GM12891 (cell line): ENCODE measurements around the gene KIF26A.

Experiments used
- DNase-seq: peaks from one replicate; pipeline ENCODE4 v3.0.0; 2011; ENCODE audit warnings: low spot score; ENCODE audit not compliant: insufficient read length
- FAIRE-seq: peaks from 2 replicates; lab custom pipeline; 2011; peaks lifted over from hg19 to GRCh38; lab: Jason Lieb, UNC
- PAX5 ChIP-seq: IDR thresholded peaks from 2 replicates; pipeline ENCODE4 v1.6.1; 2011; ENCODE audit warnings: low read length, moderate library complexity, mild to moderate bottlenecking; ENCODE audit not compliant: insufficient read depth, severe bottlenecking
- POLR2A ChIP-seq: IDR thresholded peaks from 2 replicates; pipeline ENCODE4 v1.6.1; 2011; ENCODE audit warnings: low read depth, low read length, control low read depth
- POLR2AphosphoS5 ChIP-seq: IDR thresholded peaks from 2 replicates; pipeline ENCODE4 v1.6.1; 2011; ENCODE audit warnings: low read depth, low read length, control low read depth
- POU2F2 ChIP-seq: IDR thresholded peaks from 2 replicates; pipeline ENCODE4 v1.6.1; 2011; ENCODE audit warnings: low read depth, mild to moderate bottlenecking, control low read depth, low read length, moderate library complexity
- SPI1 ChIP-seq: IDR thresholded peaks from 2 replicates; pipeline ENCODE4 v1.6.1; 2011; ENCODE audit warnings: low read depth, low read length, control low read depth
- TAF1 ChIP-seq: IDR thresholded peaks from 2 replicates; pipeline ENCODE4 v1.6.1; 2011; ENCODE audit warnings: low read depth, low read length, control low read depth

Gene KIF26A

DNA sequence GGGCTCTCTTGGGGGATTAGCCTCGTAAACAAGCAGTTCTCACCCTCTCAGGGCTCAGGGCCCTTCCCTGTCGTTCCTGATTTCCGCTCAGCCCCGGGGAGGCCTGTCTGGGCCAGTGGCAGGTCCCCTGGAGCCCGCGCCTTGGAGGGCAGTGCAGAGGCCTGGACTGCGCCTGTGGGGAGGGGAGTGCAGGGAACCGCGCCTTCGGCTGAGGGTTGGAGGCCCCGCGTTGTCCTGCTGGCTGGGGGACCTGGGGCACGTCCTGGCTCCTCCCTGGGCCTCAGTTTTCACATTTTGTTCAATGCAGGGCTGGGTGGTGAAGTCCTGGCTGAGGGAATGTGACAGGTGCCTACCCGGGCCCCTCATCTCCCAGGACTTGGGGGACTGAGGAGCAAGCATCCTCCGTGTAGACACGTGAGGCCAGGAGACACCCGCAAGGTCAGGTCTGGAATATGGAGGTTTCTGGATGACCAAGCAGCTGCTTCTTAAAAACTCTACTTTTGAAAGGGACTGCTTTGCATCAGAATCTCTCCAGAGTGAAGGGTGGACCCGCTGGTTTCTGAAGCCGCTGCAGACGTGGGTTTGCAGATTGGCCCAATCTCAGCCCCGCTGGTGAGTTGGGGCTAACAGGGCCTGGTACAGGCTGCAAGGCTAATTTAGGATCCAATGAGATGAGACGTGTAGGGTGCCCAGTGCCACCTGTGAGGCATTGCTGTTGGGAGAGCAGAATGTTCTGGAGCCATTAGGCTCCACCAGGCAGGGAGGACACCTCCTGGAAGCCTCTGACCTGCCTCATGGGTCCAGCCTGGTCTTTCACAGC is 80.2 kb downstream of the KIF26A start:
- FAIRE-seq, result no peak
- TF ChIP-seq TAF1 (no peak), SPI1 (no peak), POU2F2 (no peak), POLR2A (no peak), POLR2AphosphoS5 (no peak)
- DNase-seq, result no peak

- FAIRE-seq (no peak), DNase-seq (no peak)
- TF ChIP-seq SPI1 (no peak), POLR2AphosphoS5 (no peak), POLR2A (no peak), POU2F2 (no peak), TAF1 (no peak), PAX5 (no peak)
Observed at GRCh38 chr14:104219731-104220214, 81.4 kb downstream of the KIF26A start.

- DNase-seq (no peak), FAIRE-seq (no peak)
- TF ChIP-seq POLR2A (no peak), TAF1 (no peak), SPI1 (no peak), POU2F2 (no peak), PAX5 (no peak), POLR2AphosphoS5 (no peak)
Observed at GRCh38 chr14:104220215-104221070, 82.1 kb downstream of the KIF26A start.

GRCh38 chr14:104221071-104221625 is 82.8 kb downstream of the KIF26A start:
- no peak for TF ChIP-seq PAX5
- TF ChIP-seq SPI1, result no peak
- TF ChIP-seq POU2F2, result no peak
- TF ChIP-seq TAF1, result no peak
- TF ChIP-seq POLR2A, result no peak
- no peak for TF ChIP-seq POLR2AphosphoS5
- DNase-seq (no peak), FAIRE-seq (no peak)

DNA sequence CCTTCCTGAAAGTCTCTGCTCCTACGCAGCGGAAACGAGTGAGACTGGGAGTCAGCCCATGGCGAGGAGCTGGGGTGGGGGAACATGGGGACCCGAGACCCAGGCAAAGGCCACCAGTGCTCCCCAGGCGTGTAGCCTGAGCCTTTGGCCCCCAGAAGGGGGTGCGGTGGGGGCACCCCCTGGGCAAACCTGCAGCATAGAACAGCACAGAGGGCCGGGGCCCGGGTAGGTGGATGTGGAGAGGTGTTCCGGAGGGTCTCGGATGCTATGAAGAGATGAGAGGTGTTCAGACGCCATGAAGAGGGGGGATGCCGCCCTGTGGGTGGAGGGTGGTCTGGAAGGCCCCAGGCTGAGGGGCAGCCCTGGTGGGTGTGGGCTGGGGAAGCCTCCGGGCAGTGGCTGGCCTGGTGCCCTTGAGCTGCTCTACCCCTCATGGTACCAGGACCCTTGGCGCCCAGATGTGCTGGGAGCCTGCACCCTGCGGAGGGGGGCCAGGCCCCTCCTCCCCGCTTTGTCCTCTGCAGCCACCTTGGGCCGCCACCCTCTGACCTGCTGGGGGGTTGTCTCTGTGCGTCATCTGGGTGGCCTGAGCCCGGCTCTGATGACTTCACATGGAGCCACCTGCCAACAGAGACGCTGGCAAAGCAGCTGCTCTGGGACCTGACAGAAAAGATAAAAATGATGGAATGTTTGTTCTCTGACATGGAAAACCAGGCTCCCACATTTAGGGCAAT is 83.4 kb downstream of the KIF26A start:
- TF ChIP-seq SPI1 (no peak), POLR2AphosphoS5 (no peak), PAX5 (no peak), POU2F2 (no peak), POLR2A (no peak)
- DNase-seq (no peak), FAIRE-seq (no peak)

- FAIRE-seq, result no peak
- no peak for DNase-seq
- TF ChIP-seq POLR2A (no peak), PAX5 (no peak), POLR2AphosphoS5 (no peak), POU2F2 (no peak), TAF1 (no peak), SPI1 (no peak)
Observed at GRCh38 chr14:104222396-104223036, 84.1 kb downstream of the KIF26A start.

GRCh38 chr14:104223101-104224041 is 85.0 kb downstream of the KIF26A start:
- no peak for FAIRE-seq
- TF ChIP-seq SPI1 (no peak), POLR2A (no peak), PAX5 (no peak), POU2F2 (no peak), TAF1 (no peak)
- DNase-seq, result no peak

DNA sequence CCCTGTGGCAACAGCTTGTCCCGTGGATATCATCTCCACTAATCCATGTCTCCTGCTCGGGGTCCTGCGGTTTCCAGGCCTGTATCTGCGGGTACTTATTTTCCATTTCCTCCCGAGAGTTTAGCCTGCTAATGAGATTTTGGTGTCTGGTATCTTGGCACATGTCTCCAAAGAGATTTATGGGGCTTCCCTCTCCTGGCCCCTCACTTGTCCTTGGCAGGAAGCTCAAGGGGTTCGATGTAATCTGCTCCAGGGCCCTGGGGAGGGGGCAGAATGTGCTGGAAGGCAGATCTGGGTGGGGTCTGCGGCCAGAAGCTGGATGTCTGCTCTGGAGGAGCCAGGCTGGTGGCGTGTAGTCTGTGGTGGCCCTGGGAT is 85.7 kb downstream of the KIF26A start:
- DNase-seq, result no peak
- TF ChIP-seq TAF1 (no peak), SPI1 (no peak), POU2F2 (no peak), PAX5 (no peak), POLR2A (no peak), POLR2AphosphoS5 (no peak)
- no peak for FAIRE-seq
